ENCODE measurements around the gene D2HGDH.

GRCh38 chr2:241816431-241817121, 82.1 kb downstream of the D2HGDH start:
- TF ChIP-seq POLR2AphosphoS5 (IDR thresholded peaks at IDR 0.05; ENCODE audit: low read depth, low read length) (no peak), POLR2A (IDR thresholded peaks at IDR 0.05; ENCODE audit: low read depth, low read length) (no peak)
